ENCODE data around the gene ALDH1A1. TPM values are rescaled to one million over a fixed set of nuclear protein-coding genes. Genes with fewer than 3 reads are reported as not detected.

ALDH1A1 gene
- total RNA-seq, 1 donor from 2014 or later: not detected

DNA sequence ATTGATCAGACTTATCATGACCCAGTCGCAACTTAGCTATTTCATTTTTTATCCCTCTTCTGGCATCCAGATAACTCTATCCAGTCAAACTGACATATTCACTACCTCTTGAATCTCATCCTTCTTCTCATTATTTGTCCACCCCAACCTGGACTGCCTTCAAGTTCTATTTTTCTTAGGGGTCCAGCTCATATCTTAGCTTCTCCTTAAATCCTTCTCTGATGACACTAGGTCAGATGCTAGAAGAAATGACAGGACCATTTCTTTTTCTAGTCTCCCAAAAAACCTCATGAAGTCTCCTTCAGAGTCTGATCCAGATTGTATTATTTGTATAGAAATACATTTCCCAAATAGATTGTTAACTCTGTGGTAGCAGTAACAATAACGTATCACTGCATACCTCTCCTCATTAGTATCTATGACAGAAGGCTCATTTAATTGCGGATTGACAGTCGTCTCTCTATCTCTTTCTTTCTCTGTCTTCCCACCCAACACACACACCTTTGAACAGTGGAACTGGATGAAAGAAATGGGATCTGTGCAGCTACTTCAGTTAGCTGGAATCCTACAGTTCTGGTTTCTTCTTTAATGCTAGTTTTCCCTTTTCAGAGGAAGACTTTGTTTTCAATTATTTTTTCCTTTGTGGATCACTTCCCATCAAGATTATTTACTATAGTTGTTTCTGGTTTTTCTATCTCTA, 33.5 kb downstream of the ALDH1A1 start:
- intact Hi-C loops (cut with micrococcal nuclease): no loop called here

DNA sequence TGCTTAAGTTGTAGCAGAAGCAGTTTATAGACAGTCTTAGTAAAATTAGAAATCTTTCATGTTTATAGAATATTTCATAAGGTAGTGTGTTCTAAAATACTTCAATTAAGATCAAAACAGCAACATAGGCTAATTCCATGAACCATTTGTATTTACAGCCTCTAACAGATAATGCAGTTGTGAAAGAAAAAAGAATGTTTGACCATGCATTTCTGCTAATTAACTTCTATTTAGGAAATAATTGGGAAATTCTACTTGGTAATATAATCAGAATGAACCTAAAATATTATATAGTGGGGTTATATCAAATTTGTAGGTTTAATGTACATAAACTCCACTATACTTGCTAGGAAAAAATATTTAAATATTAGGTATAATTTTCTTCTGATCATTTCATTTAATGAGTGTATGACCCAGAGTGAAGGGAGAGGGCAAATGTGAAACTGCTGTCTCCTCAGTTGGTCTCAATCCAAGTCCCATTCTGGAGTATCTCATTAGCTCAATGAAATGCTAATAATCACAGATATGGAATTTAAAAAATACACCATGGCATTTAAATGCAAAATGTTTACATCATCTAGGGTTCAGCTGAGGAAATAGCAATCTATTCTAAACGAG, 34.9 kb downstream of the ALDH1A1 start:
- intact Hi-C loops (cut with micrococcal nuclease): no loop called here

DNA sequence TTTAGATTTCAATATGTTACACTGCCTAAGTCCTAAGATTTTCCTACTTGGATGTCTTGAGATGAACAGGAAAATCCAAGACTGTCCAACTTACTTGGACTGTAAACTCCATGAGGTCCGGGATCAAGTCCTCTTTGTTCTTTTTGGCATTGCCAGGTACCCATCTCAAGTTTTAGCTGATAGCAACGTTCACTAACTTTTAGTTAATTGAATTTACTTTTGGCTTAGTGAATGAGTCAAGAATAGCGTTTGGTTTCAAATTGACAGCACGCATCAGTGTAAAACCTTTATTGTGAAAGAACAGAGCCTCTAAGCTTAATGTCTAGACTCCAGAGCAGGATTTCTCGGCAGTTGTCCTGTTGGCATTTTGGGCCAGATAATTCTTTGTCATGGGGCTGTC, 37.2 kb downstream of the ALDH1A1 start:
- intact Hi-C loops (cut with micrococcal nuclease): no loop called here

DNA sequence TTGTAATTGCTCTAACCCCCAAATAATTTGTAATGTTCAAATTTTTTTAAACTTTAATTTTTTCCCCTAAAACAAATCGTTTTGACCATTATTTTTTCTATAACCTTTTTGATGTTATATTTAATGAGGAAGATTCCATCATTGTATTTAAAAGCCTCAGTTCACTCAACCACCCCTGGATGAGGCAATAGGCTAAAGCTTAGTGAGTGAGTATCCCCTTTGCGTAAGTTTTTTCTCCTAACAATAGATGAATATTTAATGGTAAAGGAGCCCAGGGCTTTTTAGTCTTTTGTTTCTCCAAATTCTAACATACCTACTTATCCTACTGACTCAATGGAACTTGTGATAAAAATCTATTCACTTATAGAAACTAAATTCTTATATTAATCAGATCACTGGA, 38.1 kb downstream of the ALDH1A1 start:
- intact Hi-C loops (cut with micrococcal nuclease): no loop called here

DNA sequence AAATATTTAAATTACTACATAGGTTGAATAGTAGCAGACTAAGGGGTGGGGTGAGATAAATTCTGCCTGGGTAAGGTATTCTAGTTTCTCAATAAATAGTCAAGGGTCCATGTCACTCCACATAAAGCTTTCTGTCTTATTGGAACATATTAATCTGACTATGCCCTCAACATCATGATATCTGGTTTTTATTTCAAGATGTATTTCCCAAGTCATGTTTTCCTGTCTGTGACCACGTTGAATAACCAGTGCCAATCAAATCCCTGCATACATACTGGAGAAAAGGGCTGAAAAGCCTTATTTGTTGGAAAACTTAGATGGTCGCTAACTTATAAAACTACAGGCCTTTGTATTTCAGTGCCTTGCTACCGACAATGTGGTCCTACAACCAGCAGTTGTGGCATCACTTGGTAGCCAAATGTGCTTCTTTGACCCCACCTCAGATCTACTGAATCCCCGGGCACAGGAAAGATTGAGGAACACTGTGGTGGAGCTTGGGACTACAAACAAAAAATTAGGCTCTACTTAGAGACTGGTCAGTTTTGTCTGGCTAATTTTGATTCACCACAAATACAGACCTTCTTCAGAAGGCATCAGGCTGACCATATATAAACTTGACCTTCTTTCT, 39.4 kb downstream of the ALDH1A1 start:
- intact Hi-C loops (cut with micrococcal nuclease): no loop called here

DNA sequence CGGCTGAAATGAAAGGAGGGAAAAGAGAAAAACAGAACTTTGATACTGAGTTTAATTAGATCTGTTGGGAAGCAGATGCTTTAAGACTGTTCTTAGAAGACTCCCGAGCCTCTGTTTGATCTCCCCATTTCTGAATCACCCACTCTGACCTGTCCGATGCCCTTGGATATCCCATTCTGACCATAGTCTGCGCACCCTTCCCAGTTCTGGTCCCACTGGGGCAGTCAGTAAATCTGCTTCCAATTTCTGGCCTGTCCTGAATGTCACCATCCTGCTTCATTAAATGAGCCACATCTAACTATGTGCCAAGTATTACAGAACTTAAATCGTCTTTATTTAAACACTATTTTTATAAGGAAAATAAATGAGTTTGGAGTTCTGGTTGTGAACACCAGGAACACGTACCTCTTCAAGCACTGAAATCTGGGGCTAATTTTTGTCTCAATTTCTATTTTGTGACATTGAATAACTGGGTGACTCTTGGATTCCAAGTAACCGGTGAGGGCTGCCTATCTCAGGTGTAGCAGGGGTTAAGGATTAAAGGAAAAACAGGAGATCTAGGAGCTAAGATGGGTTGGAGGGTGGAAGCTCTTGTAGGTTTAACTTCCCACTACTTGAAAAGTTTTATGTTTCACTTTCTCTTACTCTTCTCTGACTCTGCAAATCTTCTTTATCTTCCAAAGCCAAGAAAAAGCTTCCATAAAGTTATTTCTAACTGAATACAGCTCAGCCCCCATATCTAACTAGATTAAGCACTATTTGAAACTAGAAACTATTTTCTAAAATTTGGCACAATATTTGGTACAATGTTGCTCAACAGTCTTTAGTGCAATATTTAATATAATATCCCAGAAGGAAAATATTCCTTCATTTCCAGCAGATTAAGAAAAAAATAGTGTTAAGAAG, 40.1 kb downstream of the ALDH1A1 start:
- intact Hi-C loops (cut with micrococcal nuclease): no loop called here

DNA sequence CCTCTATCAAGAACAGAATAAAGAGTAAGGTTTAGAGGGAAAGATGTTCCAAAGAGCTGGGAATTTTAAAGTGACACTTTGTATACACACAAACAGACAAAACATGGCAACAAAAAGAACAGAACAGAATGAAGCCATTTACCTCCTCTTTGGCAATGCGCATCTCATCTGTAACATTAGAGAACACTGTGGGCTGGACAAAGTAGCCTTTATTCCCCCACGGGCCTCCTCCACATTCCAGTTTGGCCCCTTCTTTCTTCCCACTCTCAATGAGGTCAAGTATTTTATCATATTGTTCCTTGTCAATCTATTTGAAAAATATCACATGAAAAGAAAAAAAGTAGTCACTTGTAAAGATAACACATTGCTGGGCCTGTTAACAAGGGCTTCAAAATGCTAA, 41.0 kb downstream of the ALDH1A1 start:
- intact Hi-C loops (cut with micrococcal nuclease): no loop called here

DNA sequence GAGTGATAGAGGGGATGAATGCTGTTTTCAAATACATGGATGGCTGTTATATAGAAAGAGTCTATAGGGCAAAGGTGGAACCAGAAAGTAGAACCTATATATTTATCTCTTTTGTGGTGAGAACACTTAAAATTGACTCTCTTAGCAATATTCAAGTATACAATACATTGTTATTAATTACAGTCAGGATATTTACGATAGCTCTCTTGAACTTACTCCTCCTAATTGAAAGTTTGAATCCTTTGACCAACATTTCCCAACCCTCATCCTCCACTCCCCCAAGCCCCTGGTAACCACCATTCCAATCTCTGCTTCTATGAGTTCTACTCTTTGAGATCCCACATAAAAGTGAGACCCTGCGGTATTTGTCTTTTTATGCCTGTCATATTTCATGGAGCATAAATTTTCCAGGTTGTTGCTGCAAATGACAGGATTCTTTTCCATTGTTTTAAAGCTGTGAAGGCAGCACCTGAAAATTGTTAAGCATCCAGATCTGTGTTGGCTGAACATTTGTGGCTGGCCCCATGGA, 41.5 kb downstream of the ALDH1A1 start:
- intact Hi-C loops (cut with micrococcal nuclease): no loop called here

DNA sequence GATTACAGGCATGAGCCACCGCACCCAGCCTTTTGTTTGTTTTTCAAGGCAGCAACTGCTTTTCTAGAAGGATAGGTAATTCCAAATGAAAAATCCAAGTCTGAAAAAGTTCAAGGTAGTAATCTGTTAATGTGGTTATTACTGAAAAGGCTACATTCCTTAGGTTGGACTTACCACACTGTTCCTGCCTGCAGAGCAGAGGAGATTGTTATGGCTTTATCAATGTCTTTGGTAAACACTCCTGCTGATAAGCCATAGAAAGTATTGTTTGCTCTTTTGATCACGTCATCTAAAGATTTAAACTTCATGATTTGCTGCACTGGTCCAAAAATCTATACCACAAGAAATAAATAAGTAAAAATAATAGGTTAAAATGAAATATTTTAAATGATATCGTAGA, 43.4 kb downstream of the ALDH1A1 start:
- intact Hi-C loops (cut with micrococcal nuclease): no loop called here

DNA sequence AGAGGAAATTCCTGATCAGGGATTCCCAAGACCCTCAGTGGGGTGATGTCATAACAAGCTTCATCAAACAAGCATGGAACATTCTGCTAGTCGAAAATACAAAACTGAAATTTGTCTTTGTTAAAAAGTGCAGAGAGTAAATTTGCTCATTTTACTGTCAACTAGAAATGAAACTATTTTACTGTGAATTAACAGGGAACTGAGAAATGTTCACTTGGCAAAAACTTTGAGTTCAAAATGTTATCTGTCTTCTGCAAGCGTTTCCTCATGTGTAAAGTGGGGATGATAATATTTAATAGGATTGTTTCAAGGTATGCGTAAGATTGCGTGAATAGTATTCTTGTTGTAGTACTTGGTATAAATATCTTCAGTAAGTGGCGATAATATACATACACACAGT, 45.4 kb downstream of the ALDH1A1 start:
- intact Hi-C loops (cut with micrococcal nuclease): no loop called here

DNA sequence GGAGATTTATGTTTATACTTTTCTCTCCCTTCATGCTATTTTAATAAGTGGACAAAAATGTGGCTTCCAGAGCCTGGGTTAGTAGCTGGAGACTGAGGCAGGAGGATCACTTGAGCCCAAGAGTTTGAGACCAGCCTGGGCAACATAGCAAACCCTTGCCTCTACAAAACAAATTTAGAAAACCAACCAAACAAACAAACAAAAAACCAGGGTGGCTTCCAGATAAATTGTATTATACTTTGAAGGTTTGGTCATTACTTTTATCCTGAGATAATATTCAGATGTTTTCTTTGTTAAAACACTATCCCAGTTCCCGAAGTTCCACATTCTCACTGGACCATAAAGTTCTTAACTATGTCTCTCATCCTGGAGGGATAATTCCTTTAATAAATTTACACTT, 46.0 kb downstream of the ALDH1A1 start:
- intact Hi-C loops (cut with micrococcal nuclease): no loop called here

DNA sequence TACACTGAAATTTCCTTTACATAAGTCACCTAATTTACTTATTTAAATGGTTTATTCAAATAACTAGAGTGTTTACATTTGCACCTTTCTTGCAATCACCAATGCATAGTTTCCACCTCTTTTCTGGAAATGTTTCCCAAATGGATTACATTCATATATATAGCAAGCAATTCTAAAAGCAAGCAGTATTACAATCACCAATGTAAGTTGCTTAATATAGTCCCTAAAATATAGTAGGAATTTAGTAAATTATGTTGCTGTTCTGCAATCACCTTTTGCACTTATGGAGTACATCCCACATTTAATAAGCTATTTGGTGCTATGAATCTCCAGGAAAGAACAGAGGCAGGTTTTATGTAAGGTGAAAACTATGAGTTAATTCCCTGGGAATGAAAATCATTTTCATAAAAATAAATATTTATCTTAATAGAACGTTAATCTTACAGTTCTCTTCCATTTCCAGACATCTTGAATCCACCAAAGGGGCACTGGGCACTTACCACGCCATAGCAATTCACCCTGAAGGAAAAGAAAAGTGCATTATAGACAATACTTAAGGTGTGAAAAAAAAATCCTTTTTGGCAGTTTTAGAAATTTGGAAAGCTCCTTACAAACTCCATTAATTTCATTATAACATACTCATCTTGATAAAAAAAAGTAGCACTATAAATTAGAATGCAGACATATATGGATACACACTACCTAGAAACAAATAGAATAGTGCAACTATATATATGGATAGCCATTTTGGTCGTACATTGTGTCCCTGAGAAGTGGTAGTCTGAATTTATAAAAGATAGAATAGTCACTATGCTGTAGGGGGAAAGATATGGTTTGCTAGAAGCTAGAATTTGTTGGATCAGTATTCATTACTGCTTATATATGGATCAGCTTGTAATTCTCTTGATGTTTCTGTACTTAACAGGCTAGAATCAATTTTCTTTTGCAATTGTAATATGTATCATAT, 47.1 kb downstream of the ALDH1A1 start:
- intact Hi-C loops (cut with micrococcal nuclease): no loop called here

DNA sequence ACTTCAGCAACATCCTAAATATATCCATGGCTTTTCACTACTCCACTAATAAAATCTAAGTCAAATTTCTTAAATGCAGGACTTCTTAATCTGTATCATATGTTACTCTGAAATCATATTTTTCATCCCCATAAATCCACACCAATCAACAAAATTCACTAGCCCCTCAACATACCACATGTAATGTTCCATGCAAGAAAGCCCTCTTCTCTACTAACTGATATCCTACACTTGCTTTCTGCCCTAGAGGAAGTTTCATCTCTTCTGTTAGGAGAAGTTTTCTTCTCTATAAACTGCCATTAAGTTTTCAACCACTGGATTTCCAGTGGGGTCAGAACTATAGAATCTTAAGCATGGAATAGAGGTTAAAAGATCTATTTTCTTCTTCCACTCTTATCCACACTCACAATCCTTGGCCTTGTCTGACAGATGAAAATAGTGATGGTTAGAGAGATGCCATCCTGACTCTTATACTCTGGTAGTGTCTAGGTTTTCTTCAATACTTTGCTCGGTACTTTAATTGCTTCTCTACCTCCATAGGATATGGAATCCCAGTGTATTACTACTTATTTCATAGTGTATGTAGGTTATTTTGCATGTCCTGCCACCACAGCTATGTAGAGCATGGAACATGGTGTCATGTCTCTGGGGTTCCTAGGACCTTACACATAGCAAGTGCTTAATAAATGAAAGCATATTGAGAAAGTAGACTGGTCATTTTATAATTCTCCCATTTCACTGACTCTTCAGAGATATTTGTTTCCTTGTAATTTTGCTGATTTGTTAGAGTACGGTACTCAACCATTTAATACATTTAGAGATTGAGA, 48.4 kb downstream of the ALDH1A1 start:
- intact Hi-C loops (cut with micrococcal nuclease): no loop called here

DNA sequence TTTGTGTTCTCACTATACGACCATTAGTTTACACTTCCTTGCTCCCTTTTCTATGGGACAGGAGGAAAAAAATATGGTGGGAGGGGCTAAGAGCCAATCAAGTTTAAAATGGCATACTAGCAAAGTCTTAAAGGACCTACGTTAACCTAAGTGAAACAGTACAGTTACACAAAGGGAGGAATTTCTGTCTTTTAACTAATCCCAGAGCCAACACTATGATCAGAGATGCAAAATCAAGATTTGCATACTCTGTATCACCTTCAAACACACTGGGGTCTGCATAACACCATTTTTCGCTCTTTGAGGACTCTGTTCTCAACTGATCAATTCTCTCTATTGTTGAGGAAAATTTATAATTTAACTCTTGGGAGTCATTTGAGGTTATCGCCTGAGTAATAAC, 49.8 kb downstream of the ALDH1A1 start:
- intact Hi-C loops (cut with micrococcal nuclease): no loop called here

DNA sequence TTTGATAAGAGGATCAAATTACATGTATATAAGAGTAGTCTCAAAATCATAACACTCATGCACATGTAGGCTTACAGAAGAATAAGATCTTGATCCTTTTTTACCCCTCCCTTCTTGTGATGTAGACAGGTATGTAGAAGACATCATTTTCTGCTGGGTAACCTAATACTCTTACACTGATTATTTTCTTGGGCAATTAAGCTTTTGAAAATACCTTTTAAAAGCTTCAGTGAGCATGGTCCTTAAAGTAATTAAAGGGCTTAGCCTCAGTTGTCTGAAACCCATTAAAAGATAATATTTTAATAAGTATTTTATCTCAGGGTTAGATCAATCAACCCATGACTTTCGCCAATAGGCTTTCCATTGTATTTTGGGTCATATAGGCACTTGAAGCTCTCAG, 50.6 kb downstream of the ALDH1A1 start:
- intact Hi-C loops (cut with micrococcal nuclease): no loop called here

DNA sequence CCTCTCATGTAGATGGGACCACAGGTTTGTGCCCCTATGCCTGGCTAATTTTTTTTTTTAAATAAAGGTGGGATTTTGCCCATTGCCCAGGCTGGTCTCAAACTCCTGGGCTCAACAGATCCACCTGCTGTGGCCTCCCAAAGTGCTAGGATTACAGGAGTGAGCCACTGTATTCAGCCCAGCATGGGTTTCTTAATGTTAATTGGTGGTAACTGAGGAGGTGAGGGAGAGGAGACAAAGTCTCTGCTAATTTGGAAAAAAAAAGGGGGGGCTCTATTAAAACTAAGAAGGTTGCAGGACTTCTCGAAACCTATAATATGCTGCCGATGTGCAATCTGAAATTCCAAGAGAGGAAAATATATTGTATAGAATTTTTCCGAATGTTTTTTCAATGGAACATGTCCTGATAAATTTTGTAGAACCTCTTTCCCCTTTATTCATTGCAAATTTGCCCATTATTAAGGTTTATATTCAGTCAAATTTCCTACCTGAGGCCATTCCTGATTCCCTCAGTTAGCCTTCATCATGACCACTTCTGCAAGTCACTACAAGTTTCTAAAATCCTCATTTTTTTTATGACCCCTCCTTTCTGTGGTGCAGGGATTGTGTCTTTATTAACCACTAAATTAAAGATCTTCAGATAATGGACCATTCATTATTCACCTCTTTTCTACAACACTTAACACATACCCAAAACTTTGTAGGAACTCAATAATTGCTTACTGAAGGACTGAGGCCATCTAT, 52.9 kb downstream of the ALDH1A1 start:
- intact Hi-C loops (cut with micrococcal nuclease): no loop called here

DNA sequence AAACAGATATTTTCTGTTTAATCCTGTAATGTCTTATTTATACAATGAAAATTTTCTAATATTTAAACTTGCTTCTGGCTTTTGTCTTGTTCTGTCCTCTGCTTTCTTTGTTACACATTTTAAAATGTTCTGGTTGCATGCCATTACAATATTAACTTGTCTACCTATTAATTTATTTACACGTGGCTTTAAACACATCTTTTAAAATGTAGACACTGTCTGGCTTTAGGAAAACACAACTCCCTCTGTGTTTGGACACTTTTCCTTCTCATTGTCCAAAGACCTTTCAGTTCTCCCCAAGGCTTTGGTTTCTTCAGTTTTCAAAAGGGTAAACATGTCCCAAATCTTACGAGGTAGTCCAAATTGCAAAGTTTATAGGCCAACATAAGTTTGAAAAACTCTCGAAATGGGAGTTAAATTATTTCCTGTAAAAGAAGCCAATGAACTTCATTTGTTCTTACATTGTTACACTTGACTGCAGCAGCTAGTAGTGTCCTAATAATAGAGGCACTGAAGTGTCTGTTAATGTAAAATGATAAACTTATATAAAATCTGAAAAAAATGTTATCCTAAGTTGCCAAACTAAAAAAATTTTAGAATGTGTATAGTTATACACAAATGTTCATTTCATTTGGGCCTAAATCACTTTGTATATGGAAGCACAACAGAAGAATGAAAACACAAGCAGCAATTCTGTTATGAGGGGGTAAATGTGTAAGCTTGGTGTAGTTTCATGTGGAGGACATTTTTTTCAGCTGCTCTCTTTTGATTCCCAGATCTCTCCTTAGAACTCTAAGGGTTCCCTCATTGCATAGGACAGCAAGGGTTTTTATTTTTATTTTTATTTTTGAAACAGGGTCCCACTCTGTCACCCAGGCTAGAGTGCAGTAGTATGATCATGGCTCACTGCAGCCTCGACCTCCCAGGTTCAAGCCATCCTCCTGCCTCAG, 53.8 kb downstream of the ALDH1A1 start:
- intact Hi-C loops (cut with micrococcal nuclease): no loop called here

DNA sequence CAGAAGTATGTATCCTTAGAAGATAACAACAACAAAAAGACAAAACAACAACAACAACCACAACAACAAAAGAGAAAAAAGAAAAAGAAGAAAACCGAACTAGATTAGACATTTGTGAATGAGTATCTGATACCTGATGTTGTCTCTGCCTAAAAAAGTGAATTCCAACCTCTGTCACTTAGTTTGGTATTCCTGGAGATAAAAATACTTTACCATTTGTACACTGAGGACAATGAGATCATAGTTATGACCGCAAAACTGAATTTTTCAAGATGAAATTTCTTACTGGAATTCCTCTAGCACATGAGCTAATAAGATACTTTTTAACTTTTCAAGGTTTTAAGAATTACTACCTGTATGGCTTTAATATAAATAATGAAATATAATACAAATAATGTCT, 54.5 kb downstream of the ALDH1A1 start:
- intact Hi-C loops (cut with micrococcal nuclease): no loop called here

Measured in T-helper 2 cell treated with Interferon-gamma antibody and Interleukin-4, amounts not matched to agents 100 ng/mL and 5 ng/mL, for 36 hours (primary cell).